Activated CD8-positive, alpha-beta memory T cell treated with anti-CD3 and anti-CD28 coated beads for 24 hours (primary cell): ENCODE data around the gene PIWIL4.

Experiments
- DNase-seq: peaks from one replicate; pipeline ENCODE4 v3.0.0-alpha.2; 2020

PIWIL4 gene

DNA sequence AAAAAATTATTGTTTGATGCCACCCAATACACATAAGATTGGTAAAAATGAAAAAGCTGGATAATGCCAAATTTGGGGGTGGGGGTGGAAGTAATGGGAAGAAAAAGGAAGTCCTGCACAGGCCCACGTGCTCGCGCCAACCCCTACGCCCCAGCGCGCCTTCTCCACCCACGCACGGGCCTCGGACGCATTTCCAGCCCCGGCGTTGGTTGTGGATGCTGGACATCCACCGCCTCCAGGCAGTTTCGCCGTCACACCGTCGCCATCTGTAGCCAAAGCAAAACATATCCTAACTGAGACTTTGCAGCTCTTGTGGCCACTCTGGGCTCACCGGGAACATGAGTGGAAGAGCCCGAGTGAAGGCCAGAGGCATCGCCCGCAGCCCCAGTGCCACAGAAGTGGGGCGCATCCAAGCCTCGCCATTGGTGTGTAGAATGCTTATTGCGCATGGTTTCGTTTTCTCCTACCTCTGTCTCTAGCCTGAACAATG lies at the start of gene PIWIL4:
TSS of gene PIWIL4 (plus strand) at position 188 of the 490 bp plus-strand sequence. CDS start at position 339, 151 bp downstream.
- no peak for DNase-seq

DNA sequence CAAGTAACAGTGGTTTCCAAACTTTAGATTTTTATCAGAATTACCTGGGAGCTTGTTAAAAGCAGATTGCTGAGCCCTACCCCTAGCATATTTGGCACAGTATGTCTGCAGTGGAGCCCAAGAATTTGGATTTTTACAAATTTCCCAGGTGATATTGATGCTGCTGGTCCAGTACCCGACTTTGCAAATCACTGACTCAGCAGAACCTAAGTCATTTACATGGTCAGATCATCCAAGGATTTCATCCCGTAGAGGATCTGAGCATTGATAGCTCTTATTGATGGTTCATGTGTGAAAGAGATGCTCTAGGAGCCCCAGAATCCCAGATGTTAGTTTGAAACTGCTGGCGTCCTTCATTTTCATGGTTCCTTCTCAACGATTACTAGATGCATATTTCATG lies 48.9 kb upstream of the PIWIL4 start:
- no peak for DNase-seq

DNA sequence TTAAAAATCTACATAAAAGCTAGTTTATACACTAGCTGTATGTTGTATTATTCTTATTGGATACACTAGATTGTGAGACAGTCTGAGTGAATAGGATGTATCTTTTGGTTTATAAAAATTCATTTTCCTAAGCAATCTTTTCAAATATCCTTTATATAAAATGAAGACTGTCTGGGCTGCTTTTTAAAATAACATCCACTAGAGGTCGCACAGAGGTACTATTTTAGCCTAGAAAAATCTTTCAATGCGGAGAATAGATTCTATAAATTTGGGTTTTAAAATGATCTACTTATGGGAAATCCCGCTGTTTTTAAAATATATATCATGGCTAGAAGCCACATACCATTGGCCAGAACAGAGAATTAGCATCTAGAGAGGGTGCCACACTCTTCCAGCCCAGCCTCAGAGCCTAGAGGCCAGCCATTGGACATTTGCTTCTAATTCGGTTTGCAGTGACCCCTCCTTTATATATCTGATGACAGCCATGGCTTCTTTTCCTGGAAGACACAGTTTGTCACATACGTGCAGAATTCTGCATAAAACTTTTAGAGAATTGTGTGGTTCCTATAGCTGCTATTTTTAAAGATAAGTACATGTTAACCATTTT lies 47.6 kb upstream of the PIWIL4 start:
- DNase-seq = no peak

DNA sequence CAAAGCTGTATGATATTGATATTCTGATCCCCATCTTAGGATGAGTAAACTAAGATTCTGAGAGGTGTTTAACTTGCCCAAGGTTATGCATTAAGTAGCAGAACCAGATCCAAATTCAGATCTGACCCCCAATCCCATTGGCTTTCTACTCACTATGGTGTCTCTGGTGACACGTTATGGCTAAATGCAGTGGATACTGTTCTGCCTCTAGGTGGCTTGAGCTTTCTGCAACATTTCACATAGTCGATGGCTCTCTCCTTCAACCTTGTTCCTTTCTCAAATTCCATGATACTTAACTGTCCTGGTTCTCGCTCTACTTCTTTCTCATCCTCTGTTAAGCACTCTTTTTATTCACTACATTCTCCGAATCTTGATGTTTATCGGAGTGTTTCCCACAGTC lies 45.5 kb upstream of the PIWIL4 start:
- no peak for DNase-seq

DNA sequence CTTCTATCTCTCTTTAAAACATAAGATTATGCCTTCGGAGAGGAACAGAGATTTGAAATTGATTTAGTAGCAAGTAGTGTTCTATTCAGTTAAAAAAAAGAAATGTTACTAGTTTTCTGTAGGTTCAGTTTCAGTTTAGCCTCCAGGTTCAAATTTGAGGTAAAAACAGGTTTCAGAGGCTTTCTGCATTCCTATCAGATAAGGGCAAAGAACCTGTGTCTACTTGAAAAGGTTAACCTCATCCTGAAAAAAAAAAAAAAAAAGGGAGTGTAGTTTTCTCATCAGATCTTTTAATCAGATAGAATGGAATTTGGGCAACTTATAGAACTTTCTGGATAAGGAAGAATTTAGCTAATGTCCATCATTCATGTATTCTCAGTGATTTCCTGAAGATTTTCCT lies 42.8 kb upstream of the PIWIL4 start:
- DNase-seq = no peak

DNA sequence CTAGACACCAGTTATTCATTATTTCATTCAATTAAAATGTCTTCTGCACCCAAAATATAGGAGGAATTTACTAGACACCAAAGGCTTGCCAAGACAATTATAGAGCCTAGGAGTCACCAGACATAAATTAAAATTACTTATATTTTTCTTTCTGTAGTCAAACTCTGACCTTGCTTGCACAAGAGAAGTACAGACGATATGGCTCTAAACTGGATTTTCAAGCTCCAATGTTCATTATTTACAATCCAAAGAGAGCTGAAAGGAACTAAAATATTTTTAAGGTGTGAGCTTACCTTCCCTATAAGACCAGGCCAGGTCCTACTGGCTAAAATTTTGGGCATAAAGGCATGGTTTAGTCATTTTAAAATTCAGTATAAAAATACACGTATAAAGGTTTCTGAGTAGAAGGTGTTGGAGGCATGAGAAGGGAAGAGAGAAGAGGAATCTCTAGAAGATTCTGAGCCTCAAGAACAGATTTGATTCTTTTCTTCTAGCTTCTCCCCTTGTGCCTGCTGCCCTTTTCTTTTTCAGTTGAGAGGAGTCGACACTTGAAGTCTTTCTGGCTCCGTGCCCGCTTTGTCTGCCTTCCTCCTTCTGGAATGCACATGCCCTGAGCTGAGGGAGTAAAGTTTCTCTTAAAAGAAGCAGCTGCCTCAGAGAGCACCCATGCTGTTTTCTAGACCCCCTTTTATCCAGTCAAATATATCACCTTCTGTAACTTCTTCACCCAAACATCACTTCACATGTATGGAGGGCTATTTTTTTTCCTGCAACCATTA lies 41.4 kb upstream of the PIWIL4 start:
- no peak for DNase-seq

DNA sequence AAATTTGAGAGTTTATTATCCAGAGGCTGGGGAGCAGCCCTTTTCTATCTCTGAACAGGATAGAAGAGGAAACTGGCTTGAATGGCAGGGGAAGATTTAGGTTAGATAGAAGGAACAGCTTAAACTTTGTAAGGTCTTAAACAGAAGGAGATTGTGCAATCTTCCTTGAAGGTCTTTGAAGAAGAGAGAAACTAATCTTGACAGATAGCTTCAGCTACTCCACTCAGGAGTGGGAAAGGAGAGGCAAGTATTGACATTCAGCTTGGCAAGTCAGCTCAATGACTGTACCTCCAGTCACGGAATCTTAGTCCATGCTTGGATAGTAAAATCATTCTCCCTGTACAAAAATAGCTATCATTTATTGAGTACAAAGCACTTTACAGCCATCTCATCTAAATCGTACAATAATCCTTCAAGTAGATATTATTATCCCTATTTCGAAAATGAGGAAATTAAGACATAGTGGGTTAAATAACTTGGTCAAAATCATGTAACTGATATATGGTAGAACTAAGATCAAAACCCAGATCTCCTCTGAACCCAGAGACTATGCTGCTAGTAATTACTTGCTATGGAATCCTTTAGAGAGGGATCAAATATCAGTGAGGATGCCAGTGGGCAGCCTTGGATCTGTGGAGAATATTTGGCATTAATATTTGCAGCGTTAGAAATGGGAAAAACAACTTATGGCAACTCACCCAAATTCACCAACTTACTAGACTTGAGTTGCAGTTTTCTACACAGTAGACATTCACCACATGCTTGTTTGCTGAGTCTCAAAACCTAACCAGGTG lies 40.3 kb upstream of the PIWIL4 start:
- no peak for DNase-seq

DNA sequence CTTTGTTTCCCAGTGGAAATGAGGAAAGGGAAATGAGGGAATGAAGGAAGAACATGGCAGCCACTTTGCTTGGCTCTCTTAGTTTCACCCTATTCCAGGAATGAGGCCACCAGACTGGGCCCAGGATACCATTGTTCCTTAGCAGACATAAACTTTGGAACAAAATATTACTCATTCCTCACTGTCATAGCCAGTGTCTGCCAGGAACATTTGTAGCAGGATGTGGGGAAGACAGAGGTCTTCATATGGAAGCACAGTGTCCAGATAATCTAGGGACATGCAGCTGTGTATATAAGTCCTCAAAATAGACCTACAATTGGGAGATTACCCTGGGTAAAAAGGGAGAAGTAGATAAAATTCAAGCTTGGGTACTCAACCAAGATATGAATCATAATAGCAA lies 38.6 kb upstream of the PIWIL4 start:
- no peak for DNase-seq

DNA sequence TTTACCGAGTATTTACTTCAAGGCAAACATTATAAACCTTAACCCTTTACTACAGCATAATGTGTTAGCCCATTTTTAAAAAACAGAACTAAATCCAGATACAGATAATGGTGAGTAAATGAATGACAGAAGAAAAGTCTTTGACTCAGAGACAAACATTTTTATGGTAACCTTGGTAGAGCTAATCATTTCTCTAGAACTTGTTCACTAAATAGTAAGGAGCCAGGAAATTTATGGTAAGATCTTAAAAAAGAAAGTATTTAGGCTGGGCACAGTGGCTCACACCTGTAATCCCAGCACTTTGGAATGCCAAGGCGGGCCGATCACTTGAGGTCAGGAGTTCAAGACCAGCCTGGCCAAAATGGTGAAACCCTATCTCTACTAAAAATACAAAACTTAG lies 35.0 kb upstream of the PIWIL4 start:
- no peak for DNase-seq

DNA sequence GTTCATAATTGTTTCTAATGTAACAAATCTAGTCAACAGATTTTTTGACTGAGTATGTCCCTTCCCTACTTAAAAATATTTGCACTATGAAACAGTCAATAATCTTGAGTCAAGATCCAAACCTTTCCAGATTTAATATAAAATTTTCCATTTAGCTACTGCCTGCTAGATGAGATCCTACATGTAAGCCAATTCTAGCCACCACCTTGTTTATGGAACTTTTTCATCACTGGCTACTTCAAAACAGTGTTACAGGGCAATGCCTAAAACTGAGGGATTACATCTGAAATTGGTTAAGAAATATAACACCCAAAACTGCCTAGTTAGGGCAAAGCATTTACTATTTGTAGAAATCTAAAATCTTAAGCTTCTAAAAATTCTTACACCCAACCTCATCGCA lies 34.0 kb upstream of the PIWIL4 start:
- DNase-seq = no peak

DNA sequence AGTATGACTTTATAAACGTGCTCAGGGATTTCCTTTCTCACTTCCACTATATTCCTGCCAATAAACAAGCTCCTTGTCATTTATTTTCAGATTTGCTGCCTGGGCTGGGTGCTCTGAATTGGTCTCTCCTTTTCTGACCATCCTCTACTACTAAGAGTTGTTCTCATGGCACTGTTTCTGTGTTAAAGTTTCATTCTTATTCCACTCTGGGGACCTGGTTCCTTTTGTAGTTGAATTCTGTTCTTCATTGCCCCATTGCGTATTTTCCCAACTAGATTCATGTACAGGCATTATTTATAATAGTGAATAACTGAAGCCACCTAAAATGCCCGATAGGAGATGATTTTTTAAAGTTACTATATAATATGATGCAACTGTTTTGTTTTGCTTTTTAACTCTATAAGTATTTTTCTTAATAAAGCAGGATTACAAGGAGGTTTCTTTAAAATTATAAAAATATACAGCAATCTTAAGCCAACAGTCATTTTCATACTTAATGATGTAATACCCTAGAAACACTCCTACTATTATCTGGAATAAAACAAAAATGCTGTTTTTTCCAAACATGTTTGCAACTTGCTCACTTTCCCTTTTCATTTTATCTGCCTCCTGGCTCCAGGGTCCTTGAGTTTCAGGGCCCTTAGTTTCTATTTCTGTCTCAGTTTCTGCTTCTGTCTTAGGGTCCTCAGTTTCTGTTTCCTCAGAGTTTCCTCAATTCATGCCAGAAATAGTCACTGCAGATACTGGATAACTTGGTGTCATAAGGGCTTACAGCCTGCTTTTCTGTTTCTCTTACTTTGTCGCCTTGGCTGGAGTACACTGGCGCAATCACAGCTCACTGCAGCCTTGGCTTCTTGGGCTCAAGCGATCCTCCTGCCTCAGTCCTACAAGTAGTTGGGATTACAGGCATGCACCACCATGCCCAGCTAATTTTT lies 33.2 kb upstream of the PIWIL4 start:
- DNase-seq = no peak

DNA sequence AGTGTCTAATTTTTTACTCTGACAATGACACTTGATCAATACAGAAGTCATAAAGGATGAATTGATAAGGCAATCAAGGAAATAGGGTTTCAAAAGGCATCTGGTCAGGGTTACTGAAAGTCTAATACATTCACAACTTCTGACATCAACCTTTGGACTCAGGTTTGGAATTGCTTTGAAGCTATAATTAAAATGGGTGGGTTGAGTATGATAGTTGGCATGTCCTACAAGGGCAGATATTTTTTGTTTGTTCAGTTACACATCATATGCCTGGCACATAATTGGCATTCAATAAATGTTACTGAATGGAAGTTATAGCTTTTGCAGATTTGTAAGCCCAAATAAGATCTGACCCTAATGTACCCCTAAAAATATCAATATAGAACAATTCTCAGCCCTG lies 30.8 kb upstream of the PIWIL4 start:
- DNase-seq = no peak

DNA sequence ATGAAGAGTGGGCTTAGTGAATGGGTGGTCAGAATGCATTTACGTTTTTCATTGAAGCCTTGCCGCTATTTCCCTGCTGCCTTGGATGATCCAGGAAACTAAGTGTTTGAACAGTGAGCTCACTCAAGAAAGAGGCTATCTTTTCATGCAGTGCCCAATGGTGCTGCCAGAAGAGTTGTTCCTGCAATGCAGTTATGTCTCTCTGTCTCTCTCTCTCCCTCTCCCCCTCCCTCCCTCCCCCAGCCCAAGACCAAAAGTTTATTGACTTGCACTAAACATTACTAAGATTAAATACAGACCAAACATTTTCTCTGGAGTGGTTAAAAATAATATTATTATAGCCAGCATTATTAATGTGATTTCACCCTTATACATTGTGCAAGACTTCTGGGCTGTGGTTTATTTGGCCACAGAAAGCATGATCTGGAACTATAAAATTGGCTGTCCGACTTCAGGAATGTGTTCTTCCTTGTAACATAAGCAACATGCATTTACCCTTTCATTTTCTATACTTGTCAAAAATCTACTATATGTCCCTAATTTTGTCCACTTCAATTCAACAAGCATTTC lies 30.1 kb upstream of the PIWIL4 start:
- no peak for DNase-seq

DNA sequence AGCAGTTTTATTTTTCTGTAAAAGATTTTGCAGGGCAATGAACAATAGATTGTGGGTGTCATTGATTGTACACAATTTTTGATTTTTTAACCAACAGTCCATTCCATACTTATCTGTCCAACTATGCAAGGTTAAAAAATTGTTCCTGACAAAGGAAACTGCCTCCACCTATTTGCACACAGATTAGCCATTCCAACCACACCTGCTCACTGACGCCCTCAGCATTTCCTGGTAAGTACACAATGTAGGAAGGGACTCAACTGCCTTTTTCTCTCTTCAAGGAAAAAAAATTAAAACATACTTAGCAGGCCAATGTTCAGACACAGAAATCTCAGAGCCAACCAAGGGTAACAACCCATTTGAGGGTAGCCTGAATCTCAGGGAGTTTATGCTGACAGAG lies 27.7 kb upstream of the PIWIL4 start:
- no peak for DNase-seq

DNA sequence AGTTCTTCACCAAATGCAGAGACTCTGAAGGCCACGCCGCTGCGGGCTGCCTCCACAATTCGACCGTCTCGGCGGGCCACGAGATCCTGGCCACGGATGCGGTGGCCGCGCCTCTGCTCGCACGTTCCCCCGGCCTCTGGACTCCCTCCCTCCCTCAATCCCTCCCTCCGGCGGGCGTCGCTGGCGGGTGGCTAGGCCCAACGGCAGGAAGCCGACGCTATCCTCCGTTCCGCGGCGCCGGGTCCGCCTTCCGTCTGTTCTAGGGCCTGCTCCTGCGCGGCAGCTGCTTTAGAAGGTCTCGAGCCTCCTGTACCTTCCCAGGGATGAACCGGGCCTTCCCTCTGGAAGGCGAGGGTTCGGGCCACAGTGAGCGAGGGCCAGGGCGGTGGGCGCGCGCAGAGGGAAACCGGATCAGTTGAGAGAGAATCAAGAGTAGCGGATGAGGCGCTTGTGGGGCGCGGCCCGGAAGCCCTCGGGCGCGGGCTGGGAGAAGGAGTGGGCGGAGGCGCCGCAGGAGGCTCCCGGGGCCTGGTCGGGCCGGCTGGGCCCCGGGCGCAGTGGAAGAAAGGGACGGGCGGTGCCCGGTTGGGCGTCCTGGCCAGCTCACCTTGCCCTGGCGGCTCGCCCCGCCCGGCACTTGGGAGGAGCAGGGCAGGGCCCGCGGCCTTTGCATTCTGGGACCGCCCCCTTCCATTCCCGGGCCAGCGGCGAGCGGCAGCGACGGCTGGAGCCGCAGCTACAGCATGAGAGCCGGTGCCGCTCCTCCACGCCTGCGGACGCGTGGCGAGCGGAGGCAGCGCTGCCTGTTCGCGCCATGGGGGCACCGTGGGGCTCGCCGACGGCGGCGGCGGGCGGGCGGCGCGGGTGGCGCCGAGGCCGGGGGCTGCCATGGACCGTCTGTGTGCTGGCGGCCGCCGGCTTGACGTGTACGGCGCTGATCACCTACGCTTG lies 23.2 kb upstream of the PIWIL4 start, which contains the start of gene FUT4:
TSS of gene FUT4 (plus strand) at position 227 of the 951 bp plus-strand sequence. CDS start at position 440, 213 bp downstream.
- peak; percentile 91 for DNase-seq

DNA sequence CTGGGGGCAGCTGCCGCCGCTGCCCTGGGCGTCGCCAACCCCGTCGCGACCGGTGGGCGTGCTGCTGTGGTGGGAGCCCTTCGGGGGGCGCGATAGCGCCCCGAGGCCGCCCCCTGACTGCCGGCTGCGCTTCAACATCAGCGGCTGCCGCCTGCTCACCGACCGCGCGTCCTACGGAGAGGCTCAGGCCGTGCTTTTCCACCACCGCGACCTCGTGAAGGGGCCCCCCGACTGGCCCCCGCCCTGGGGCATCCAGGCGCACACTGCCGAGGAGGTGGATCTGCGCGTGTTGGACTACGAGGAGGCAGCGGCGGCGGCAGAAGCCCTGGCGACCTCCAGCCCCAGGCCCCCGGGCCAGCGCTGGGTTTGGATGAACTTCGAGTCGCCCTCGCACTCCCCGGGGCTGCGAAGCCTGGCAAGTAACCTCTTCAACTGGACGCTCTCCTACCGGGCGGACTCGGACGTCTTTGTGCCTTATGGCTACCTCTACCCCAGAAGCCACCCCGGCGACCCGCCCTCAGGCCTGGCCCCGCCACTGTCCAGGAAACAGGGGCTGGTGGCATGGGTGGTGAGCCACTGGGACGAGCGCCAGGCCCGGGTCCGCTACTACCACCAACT lies 22.4 kb upstream of the PIWIL4 start:
- no peak for DNase-seq

DNA sequence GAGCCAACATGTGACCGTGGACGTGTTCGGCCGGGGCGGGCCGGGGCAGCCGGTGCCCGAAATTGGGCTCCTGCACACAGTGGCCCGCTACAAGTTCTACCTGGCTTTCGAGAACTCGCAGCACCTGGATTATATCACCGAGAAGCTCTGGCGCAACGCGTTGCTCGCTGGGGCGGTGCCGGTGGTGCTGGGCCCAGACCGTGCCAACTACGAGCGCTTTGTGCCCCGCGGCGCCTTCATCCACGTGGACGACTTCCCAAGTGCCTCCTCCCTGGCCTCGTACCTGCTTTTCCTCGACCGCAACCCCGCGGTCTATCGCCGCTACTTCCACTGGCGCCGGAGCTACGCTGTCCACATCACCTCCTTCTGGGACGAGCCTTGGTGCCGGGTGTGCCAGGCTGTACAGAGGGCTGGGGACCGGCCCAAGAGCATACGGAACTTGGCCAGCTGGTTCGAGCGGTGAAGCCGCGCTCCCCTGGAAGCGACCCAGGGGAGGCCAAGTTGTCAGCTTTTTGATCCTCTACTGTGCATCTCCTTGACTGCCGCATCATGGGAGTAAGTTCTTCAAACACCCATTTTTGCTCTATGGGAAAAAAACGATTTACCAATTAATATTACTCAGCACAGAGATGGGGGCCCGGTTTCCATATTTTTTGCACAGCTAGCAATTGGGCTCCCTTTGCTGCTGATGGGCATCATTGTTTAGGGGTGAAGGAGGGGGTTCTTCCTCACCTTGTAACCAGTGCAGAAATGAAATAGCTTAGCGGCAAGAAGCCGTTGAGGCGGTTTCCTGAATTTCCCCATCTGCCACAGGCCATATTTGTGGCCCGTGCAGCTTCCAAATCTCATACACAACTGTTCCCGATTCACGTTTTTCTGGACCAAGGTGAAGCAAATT lies 21.7 kb upstream of the PIWIL4 start:
- DNase-seq = no peak

DNA sequence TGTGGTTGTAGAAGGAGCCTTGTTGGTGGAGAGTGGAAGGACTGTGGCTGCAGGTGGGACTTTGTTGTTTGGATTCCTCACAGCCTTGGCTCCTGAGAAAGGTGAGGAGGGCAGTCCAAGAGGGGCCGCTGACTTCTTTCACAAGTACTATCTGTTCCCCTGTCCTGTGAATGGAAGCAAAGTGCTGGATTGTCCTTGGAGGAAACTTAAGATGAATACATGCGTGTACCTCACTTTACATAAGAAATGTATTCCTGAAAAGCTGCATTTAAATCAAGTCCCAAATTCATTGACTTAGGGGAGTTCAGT lies 21.1 kb upstream of the PIWIL4 start:
- DNase-seq = no peak

DNA sequence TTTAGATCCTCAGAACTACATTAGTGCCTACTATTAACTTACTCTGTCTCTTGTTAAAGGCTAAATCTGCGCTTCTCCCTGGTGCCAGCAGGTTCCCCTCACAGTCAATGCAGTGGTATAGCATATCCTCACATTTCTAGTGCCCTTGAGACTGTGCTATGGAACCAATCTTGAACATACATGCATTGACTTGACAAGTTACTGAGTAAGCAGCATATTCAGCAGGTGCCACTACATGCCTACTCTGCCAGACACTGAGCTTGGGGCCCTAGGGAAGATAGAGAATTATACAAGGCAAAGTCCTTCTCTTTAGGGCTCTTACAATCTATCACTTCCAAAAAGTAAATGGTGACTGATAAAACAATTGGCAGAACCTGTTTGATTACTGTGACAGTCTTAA lies 20.3 kb upstream of the PIWIL4 start:
- DNase-seq = no peak

DNA sequence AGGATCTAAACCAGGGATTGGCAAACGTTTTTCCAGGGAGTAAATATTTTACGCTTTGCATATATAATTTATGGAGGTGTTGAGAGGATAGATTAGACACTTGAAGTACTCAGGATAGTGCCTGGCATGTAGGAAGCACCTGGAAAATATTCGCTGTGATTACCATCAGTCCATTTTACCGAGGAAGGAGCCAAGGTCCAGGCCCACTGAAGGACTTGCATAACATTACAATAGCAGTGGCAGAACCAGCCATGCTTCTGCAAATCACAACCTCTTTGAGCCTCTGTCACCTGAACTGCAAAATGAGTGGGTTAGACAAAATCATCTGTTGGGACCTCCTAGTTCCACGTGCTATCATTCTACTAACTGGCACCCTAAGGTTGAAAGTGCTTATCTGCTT lies 18.0 kb upstream of the PIWIL4 start:
- DNase-seq = no peak
